ENCODE results near the gene MYO19. TPM values are rescaled to one million over a fixed set of nuclear protein-coding genes. Genes with fewer than 3 reads are reported as not detected.

Gene MYO19
- total RNA-seq, 4 donors from 2014 or later = 33.3 to 120 (median 69.8) TPM

GRCh38 chr17:36515837-36516236 lies 18.8 kb downstream of the MYO19 start:
- no peak for DNase-seq (ENCODE audit: low spot score in 2 of 2)
- no peak overlapping the region for H3K4me3 ChIP-seq
- no peaks in the 10 kb centered on the region for H3K27me3 ChIP-seq
- TF ChIP-seq POLR2A (IDR thresholded peaks at IDR 0.05) = no peak
- TF ChIP-seq EP300 (IDR thresholded peaks at IDR 0.05) = no peak
- TF ChIP-seq CTCF (IDR thresholded peaks at IDR 0.05) = no peak
- H3K27ac ChIP-seq = no peak overlapping the region
- no peaks in the 10 kb centered on the region for H3K9me3 ChIP-seq
- H3K36me3 ChIP-seq = peaks cover 0 to 76% (median 0%) of the 10 kb centered on the region in 3 donors
- 83 to 84% methylated on average over 4 of the region's 4 CpGs for WGBS, 2 donors
- H3K4me1 ChIP-seq = no peaks in the 10 kb centered on the region

- DNase-seq (ENCODE audit: low spot score in 2 of 2) = no peak
- H3K27ac ChIP-seq = no peak overlapping the region
- no peaks in the 10 kb centered on the region for H3K4me1 ChIP-seq
- no peak overlapping the region for H3K4me3 ChIP-seq
- H3K9me3 ChIP-seq = no peaks in the 10 kb centered on the region
- H3K36me3 ChIP-seq = peaks cover 0 to 76% (median 0%) of the 10 kb centered on the region in 3 donors
- no peaks in the 10 kb centered on the region for H3K27me3 ChIP-seq
- WGBS, 2 donors = 89 to 93% methylated on average over 2 to 3 of the region's 3 CpGs
- no peak for TF ChIP-seq POLR2A (IDR thresholded peaks at IDR 0.05)
- TF ChIP-seq EP300 (IDR thresholded peaks at IDR 0.05) = no peak
- TF ChIP-seq CTCF (IDR thresholded peaks at IDR 0.05) = no peak
These were observed 19.8 kb downstream of the MYO19 start for GRCh38 chr17:36514856-36515255.

GRCh38 chr17:36512641-36513040 lies 22.0 kb downstream of the MYO19 start:
- Histone ChIP-seq H3K4me1 (no peaks in the 10 kb centered on the region), H3K36me3 (peaks cover 0 to 92% (median 7%) of the 10 kb centered on the region in 3 donors), H3K9me3 (no peaks in the 10 kb centered on the region), H3K27ac (no peak overlapping the region), H3K4me3 (no peak overlapping the region), H3K27me3 (no peaks in the 10 kb centered on the region)
- DNase-seq (ENCODE audit: low spot score in 2 of 2) = no peak
- 94% methylated on average over 5 of the region's 5 CpGs for WGBS, 2 donors
- TF ChIP-seq EP300 (IDR thresholded peaks at IDR 0.05) (no peak), CTCF (IDR thresholded peaks at IDR 0.05) (no peak), POLR2A (IDR thresholded peaks at IDR 0.05) (no peak)

- Histone ChIP-seq H3K4me1 (no peaks in the 10 kb centered on the region), H3K27me3 (no peaks in the 10 kb centered on the region), H3K27ac (no peak overlapping the region), H3K4me3 (no peak overlapping the region), H3K36me3 (peaks cover 0 to 96% (median 7%) of the 10 kb centered on the region in 3 donors), H3K9me3 (no peaks in the 10 kb centered on the region)
- WGBS, 2 donors = 88 to 90% methylated on average over 6 of the region's 6 CpGs
- DNase-seq (ENCODE audit: low spot score in 2 of 2) = no peak
- TF ChIP-seq CTCF (IDR thresholded peaks at IDR 0.05) = no peak
- no peak for TF ChIP-seq EP300 (IDR thresholded peaks at IDR 0.05)
- no peak for TF ChIP-seq POLR2A (IDR thresholded peaks at IDR 0.05)
These were observed 23.5 kb downstream of the MYO19 start for GRCh38 chr17:36511216-36511615.

- TF ChIP-seq CTCF (IDR thresholded peaks at IDR 0.05) (no peak), EP300 (IDR thresholded peaks at IDR 0.05) (no peak), POLR2A (IDR thresholded peaks at IDR 0.05) (no peak)
- Histone ChIP-seq H3K27me3 (no peaks in the 10 kb centered on the region), H3K9me3 (no peaks in the 10 kb centered on the region), H3K27ac (no peak overlapping the region), H3K4me1 (no peaks in the 10 kb centered on the region), H3K4me3 (no peak overlapping the region), H3K36me3 (peaks cover 0 to 96% (median 7%) of the 10 kb centered on the region in 3 donors)
- 78 to 92% methylated on average over 14 of the region's 14 CpGs for WGBS, 2 donors
- no peak for DNase-seq (ENCODE audit: low spot score in 2 of 2)
These were observed 24.0 kb downstream of the MYO19 start for GRCh38 chr17:36510636-36511035.

Data from tibial nerve (tissue), 4 donors.